Astrocyte (in vitro differentiated cells and primary cell): ENCODE results near the gene NPM3. TPM values are rescaled to one million over a fixed set of nuclear protein-coding genes. Genes with fewer than 3 reads are reported as not detected.
A peak's percentile ranks its signal among the peaks of the same experiment; 100 is the strongest.

Experiments
- DNase-seq: peaks from one replicate; pipeline ENCODE4 v3.0.0-alpha.2; 2010; ENCODE audit warnings: low read depth
- FAIRE-seq: peaks from 2 replicates; lab custom pipeline; 2011; peaks lifted over from hg19 to GRCh38; lab: Jason Lieb, UNC
- H2AFZ ChIP-seq: 2 replicates; pipeline ENCODE4 v1.6.0; 2012; ENCODE audit warnings: low read depth, low read length, inconsistent platforms
- H3K27ac ChIP-seq: 2 replicates; pipeline ENCODE4 v1.5.1; 2011; ENCODE audit warnings: low read depth, low read length, inconsistent platforms
- H3K27me3 ChIP-seq: 2 replicates; pipeline ENCODE4 v1.6.0; 2011; ENCODE audit warnings: low read length, inconsistent platforms; ENCODE audit not compliant: insufficient read depth
- H3K36me3 ChIP-seq: 2 replicates; pipeline ENCODE4 v1.5.1; 2011; ENCODE audit warnings: low read length, inconsistent platforms; ENCODE audit not compliant: insufficient read depth
- H3K4me1 ChIP-seq: 2 replicates; pipeline ENCODE4 v1.5.1; 2011; ENCODE audit warnings: low read length, inconsistent platforms; ENCODE audit not compliant: insufficient read depth
- H3K4me2 ChIP-seq: 2 replicates; pipeline ENCODE4 v1.6.0; 2012; ENCODE audit warnings: low read length, inconsistent platforms
- H3K4me3 ChIP-seq: 2 replicates; pipeline ENCODE4 v1.5.1; 2011; ENCODE audit warnings: low read depth, mild to moderate bottlenecking, low read length, inconsistent platforms; ENCODE audit not compliant: insufficient read depth
- H3K79me2 ChIP-seq: 2 replicates; pipeline ENCODE4 v1.6.0; 2012; ENCODE audit warnings: mild to moderate bottlenecking, low read length, inconsistent platforms; ENCODE audit not compliant: insufficient read depth
- H3K9ac ChIP-seq: 2 replicates; pipeline ENCODE4 v1.6.0; 2012; ENCODE audit warnings: mild to moderate bottlenecking, low read length, inconsistent platforms
- H3K9me3 ChIP-seq: 2 replicates; pipeline ENCODE4 v1.5.1; 2012; ENCODE audit warnings: low read depth, mild to moderate bottlenecking, low read length, inconsistent platforms; ENCODE audit not compliant: insufficient read depth
- H4K20me1 ChIP-seq: 2 replicates; pipeline ENCODE4 v1.6.0; 2012; ENCODE audit warnings: low read length, inconsistent platforms; ENCODE audit not compliant: insufficient read depth
- H3K27ac Mint-ChIP-seq: one replicate; pipeline ENCODE4 v1.8.0; 2021; ENCODE audit warnings: mild to moderate bottlenecking, mixed read lengths; ENCODE audit not compliant: unreplicated experiment
- H3K27me3 Mint-ChIP-seq: one replicate; pipeline ENCODE4 v1.8.0; 2021; ENCODE audit warnings: low read depth, mixed read lengths; ENCODE audit not compliant: unreplicated experiment
- H3K36me3 Mint-ChIP-seq: one replicate; pipeline ENCODE4 v1.8.0; 2021; ENCODE audit warnings: low read depth, mixed read lengths; ENCODE audit not compliant: unreplicated experiment
- H3K4me1 Mint-ChIP-seq: one replicate; pipeline ENCODE4 v1.8.0; 2021; ENCODE audit warnings: low read depth, mixed read lengths; ENCODE audit not compliant: unreplicated experiment
- H3K4me3 Mint-ChIP-seq: one replicate; pipeline ENCODE4 v1.8.0; 2021; ENCODE audit warnings: mild to moderate bottlenecking, moderate library complexity, mixed read lengths; ENCODE audit not compliant: unreplicated experiment
- H3K9me3 Mint-ChIP-seq: one replicate; pipeline ENCODE4 v1.8.0; 2021; ENCODE audit warnings: mild to moderate bottlenecking, mixed read lengths; ENCODE audit not compliant: unreplicated experiment
- EZH2 ChIP-seq: IDR thresholded peaks from 2 replicates; pipeline ENCODE4 v1.6.1; 2012; ENCODE audit warnings: mild to moderate bottlenecking, low read length, inconsistent platforms; ENCODE audit not compliant: insufficient read depth
- total RNA-seq: library from RNA; stranded (reverse); gene quantifications from 2 replicates; pipeline ENCODE4 v1.2.1, GENCODE V29; 2021
- TF ChIP-seq, protein P1 (sequence below): IDR thresholded peaks from 2 replicates; pipeline ENCODE4 v1.5.1; 2011; ENCODE audit warnings: low read depth, mild to moderate bottlenecking, inconsistent platforms, low read length, moderate library complexity; ENCODE audit not compliant: insufficient read depth

The NPM3 gene
- total RNA-seq, 1 donor from 2014 or later: 40.7 TPM

DNA sequence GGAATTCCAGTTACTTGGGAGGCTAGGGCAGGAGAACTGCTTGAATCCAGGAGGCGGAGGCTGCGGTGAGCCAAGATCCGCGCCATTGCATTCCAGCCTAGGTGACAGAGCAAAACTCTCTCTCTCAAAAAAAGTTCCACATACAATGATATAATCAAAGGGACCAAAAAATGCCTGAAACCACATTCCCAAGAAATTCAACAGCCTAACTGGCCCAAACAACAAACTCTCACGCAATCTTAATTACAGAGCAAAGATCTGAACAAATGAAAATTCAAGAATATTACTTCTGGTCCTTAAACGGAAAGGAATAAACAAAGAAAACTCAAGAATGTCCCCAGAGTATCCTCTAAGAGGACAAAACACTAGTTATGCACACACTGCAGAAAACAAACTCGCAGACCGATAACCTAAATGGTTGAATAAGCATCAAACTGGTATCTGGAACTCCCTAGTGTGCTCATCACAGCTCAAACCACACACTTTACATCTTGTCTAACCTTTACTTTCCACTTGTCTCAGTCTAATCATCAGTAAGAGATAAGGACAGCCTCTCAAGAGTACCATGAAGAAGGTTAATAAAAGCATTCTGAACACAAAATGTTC, 31.3 kb upstream of the NPM3 start:
- Histone ChIP-seq H3K9ac (peak overlapping the region; percentile 99), H3K9me3 (no peaks in the 10 kb centered on the region), H3K36me3 (peaks cover 23% of the 10 kb centered on the region), H2AFZ (no peak overlapping the region), H3K4me2 (peak overlapping the region; percentile 90), H3K27me3 (no peaks in the 10 kb centered on the region), H3K27ac (peak overlapping the region; percentile 34), H3K4me1 (peaks cover 17% of the 10 kb centered on the region), H3K79me2 (peaks cover 87% of the 10 kb centered on the region), H3K4me3 (peak overlapping the region; percentile 84), H4K20me1 (peaks cover 85% of the 10 kb centered on the region)
- TF ChIP-seq, protein P1, sequence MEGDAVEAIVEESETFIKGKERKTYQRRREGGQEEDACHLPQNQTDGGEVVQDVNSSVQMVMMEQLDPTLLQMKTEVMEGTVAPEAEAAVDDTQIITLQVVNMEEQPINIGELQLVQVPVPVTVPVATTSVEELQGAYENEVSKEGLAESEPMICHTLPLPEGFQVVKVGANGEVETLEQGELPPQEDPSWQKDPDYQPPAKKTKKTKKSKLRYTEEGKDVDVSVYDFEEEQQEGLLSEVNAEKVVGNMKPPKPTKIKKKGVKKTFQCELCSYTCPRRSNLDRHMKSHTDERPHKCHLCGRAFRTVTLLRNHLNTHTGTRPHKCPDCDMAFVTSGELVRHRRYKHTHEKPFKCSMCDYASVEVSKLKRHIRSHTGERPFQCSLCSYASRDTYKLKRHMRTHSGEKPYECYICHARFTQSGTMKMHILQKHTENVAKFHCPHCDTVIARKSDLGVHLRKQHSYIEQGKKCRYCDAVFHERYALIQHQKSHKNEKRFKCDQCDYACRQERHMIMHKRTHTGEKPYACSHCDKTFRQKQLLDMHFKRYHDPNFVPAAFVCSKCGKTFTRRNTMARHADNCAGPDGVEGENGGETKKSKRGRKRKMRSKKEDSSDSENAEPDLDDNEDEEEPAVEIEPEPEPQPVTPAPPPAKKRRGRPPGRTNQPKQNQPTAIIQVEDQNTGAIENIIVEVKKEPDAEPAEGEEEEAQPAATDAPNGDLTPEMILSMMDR: no peak
- no peak for TF ChIP-seq EZH2
- peak overlapping the region; percentile 99 for H3K4me3 Mint-ChIP-seq
- FAIRE-seq: no peak
- no peaks in the 10 kb centered on the region for H3K27me3 Mint-ChIP-seq
- no peaks in the 10 kb centered on the region for H3K9me3 Mint-ChIP-seq
- peaks cover 4% of the 10 kb centered on the region for H3K36me3 Mint-ChIP-seq
- peaks cover 34% of the 10 kb centered on the region for H3K4me1 Mint-ChIP-seq
- peak; percentile 46 for DNase-seq
- peak overlapping the region; percentile 27 for H3K27ac Mint-ChIP-seq

DNA sequence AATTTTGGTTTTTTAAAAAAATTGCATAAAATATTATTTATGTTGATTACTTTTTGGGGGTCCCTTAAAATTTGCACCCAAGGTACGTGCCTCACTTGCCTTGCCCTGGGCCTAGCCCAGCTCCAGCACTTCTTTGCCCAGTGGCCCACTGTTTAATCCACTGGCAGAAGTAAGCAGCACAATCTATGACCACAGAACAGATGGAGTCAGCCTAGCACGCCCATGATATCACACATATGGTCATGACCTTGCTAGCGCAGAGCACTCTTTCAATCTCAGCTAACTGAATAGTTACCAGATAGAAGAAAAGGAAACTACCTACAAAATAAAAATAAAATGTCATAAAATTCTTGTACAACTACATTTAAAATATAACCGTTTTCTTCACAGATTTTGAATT, 29.4 kb upstream of the NPM3 start:
- Histone ChIP-seq H3K4me1 (peaks cover 8% of the 10 kb centered on the region), H3K9me3 (no peaks in the 10 kb centered on the region), H3K4me3 (no peak overlapping the region), H4K20me1 (peaks cover 99% of the 10 kb centered on the region), H3K27me3 (no peaks in the 10 kb centered on the region), H3K36me3 (peaks cover 36% of the 10 kb centered on the region), H3K4me2 (no peak overlapping the region), H2AFZ (no peak overlapping the region), H3K27ac (no peak overlapping the region), H3K79me2 (peaks cover 99% of the 10 kb centered on the region), H3K9ac (no peak overlapping the region)
- TF ChIP-seq EZH2: no peak
- TF ChIP-seq, protein P1: no peak
- Mint-ChIP-seq H3K27ac (no peak overlapping the region), H3K4me3 (no peak overlapping the region), H3K4me1 (peaks cover 31% of the 10 kb centered on the region), H3K27me3 (no peaks in the 10 kb centered on the region), H3K36me3 (peaks cover 4% of the 10 kb centered on the region), H3K9me3 (no peaks in the 10 kb centered on the region)
- FAIRE-seq: no peak
- no peak for DNase-seq

DNA sequence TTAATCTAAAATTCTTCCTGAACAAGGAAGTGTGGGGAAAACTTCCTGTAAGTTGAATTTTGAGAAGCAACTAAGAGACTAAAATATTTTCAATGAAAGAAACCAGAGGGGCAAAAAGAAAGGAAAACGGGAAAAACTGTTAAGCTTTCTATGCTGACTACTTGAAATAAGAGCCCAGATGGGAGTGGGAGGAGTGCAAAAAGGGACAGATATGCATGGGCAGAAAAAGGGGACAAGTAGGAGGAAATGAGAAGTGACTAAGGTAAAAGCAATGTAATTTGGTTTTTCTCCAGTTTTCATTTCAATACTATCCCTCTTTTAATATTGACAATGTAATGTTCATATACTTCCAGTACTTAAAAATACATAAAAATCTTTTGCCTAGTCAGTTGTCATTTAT, 23.9 kb upstream of the NPM3 start:
- peaks cover 90% of the 10 kb centered on the region for H4K20me1 ChIP-seq
- Mint-ChIP-seq H3K27ac (no peak overlapping the region), H3K36me3 (peaks cover 15% of the 10 kb centered on the region), H3K27me3 (no peaks in the 10 kb centered on the region), H3K4me1 (peaks cover 12% of the 10 kb centered on the region), H3K4me3 (peak overlapping the region; percentile 35), H3K9me3 (no peaks in the 10 kb centered on the region)
- peaks cover 84% of the 10 kb centered on the region for H3K79me2 ChIP-seq
- no peak for FAIRE-seq
- H3K4me2 ChIP-seq: peak overlapping the region; percentile 1
- H2AFZ ChIP-seq: no peak overlapping the region
- TF ChIP-seq, protein P1: no peak
- TF ChIP-seq EZH2: no peak
- H3K4me3 ChIP-seq: no peak overlapping the region
- H3K9ac ChIP-seq: no peak overlapping the region
- peaks cover 3% of the 10 kb centered on the region for H3K4me1 ChIP-seq
- H3K36me3 ChIP-seq: peaks cover 69% of the 10 kb centered on the region
- no peaks in the 10 kb centered on the region for H3K27me3 ChIP-seq
- no peak overlapping the region for H3K27ac ChIP-seq
- H3K9me3 ChIP-seq: no peaks in the 10 kb centered on the region
- no peak for DNase-seq
